ENCODE results near the gene LEMD2. TPM values are rescaled to one million over a fixed set of nuclear protein-coding genes. Genes with fewer than 3 reads are reported as not detected.

The LEMD2 gene
- total and polyA plus RNA-seq, 12 donors, result 32.4 to 121 (median 60.0) TPM

GRCh38 chr6:33797626-33798342 lies 8.9 kb upstream of the LEMD2 start:
- no peak overlapping the region for H3K27ac ChIP-seq
- H3K27me3 ChIP-seq, result peaks cover 7% of the 10 kb centered on the region
- intact Hi-C loops (cut with DNase I), result no loop called here
- no peaks in the 10 kb centered on the region for H3K4me1 ChIP-seq (replicated peaks in 1 of 2)
- TF ChIP-seq POLR2A (IDR thresholded peaks at IDR 0.05) (no peak), CTCF (IDR thresholded peaks at IDR 0.05) (no peak)
- no peak for DNase-seq
- H3K9me3 ChIP-seq (replicated peaks in 1 of 3), result no peaks in the 10 kb centered on the region
- no peak overlapping the region for H3K4me3 ChIP-seq
- 74 to 78% (median 76%) methylated on average over 10 of the region's 10 CpGs for WGBS, 4 donors
- H3K36me3 ChIP-seq (replicated peaks in 1 of 2), result no peaks in the 10 kb centered on the region

- Histone ChIP-seq H3K36me3 (replicated peaks in 1 of 2) (no peaks in the 10 kb centered on the region), H3K27me3 (peaks cover 7% of the 10 kb centered on the region), H3K27ac (no peak overlapping the region), H3K4me1 (replicated peaks in 1 of 2) (no peaks in the 10 kb centered on the region), H3K4me3 (no peak overlapping the region), H3K9me3 (replicated peaks in 1 of 3) (no peaks in the 10 kb centered on the region)
- intact Hi-C loops (cut with DNase I), result no loop called here
- no peak for DNase-seq
- TF ChIP-seq POLR2A (IDR thresholded peaks at IDR 0.05) (no peak), CTCF (IDR thresholded peaks at IDR 0.05) (no peak)
- 44 to 49% (median 47%) methylated on average over 10 to 14 of the region's 14 CpGs for WGBS, 4 donors
Observed at GRCh38 chr6:33794910-33795623, 6.1 kb upstream of the LEMD2 start.

GRCh38 chr6:33792981-33793380 lies 4.1 kb upstream of the LEMD2 start:
- DNase-seq, result no peak
- Histone ChIP-seq H3K27ac (no peak overlapping the region), H3K9me3 (replicated peaks in 1 of 3) (no peaks in the 10 kb centered on the region), H3K36me3 (replicated peaks in 1 of 2) (no peaks in the 10 kb centered on the region), H3K4me3 (no peak overlapping the region), H3K27me3 (peaks cover 7% of the 10 kb centered on the region), H3K4me1 (replicated peaks in 1 of 2) (peaks cover 5% of the 10 kb centered on the region in 2 donors)
- 52 to 65% (median 57%) methylated on average over 10 of the region's 10 CpGs for WGBS, 4 donors
- TF ChIP-seq POLR2A (IDR thresholded peaks at IDR 0.05) (no peak), CTCF (IDR thresholded peaks at IDR 0.05) (no peak)
- intact Hi-C loops (cut with DNase I), result no loop called here

GRCh38 chr6:33791620-33792019 lies 2.7 kb upstream of the LEMD2 start:
- WGBS, 4 donors, result 31 to 61% (median 46%) methylated on average over 6 to 7 of the region's 7 CpGs
- no peak overlapping the region for H3K4me3 ChIP-seq
- peaks cover 18 to 19% of the 10 kb centered on the region in 2 donors for H3K4me1 ChIP-seq (replicated peaks in 1 of 2)
- no peaks in the 10 kb centered on the region for H3K9me3 ChIP-seq (replicated peaks in 1 of 3)
- H3K27me3 ChIP-seq, result peaks cover 6% of the 10 kb centered on the region
- TF ChIP-seq POLR2A (IDR thresholded peaks at IDR 0.05), result no peak
- TF ChIP-seq CTCF (IDR thresholded peaks at IDR 0.05), result no peak
- H3K27ac ChIP-seq, result no peak overlapping the region
- DNase-seq, result no peak
- no peaks in the 10 kb centered on the region for H3K36me3 ChIP-seq (replicated peaks in 1 of 2)
- intact Hi-C loops (cut with DNase I), result no loop called here
